Parathyroid adenoma (tissue), 2 donors: ENCODE measurements around the gene PTPRQ.

ENCODE experiments used
- H2AFZ ChIP-seq: fragments of 300-600 bp; sonication (generic); one replicate; pipeline ENCODE4 v1.7.0; 2017; ENCODE audit warnings: antibody characterized with exemption, mild to moderate bottlenecking
- H3K27ac ChIP-seq: fragments of 300-600 bp; sonication (generic); one replicate; pipeline ENCODE4 v1.7.0; 2017
- H3K27me3 ChIP-seq: fragments of 300-600 bp; sonication (generic); one replicate; pipeline ENCODE4 v1.7.0; 2017; ENCODE audit warnings: low read length; ENCODE audit not compliant: control insufficient read depth, insufficient read depth
- H3K36me3 ChIP-seq: fragments of 300-600 bp; sonication (generic); one replicate; pipeline ENCODE4 v1.7.0; 2017; ENCODE audit warnings: low read length; ENCODE audit not compliant: control insufficient read depth, insufficient read depth
- H3K4me1 ChIP-seq: fragments of 300-600 bp; sonication (generic); one replicate; pipeline ENCODE4 v1.7.0; 2017; ENCODE audit warnings: control low read depth
- H3K4me2 ChIP-seq: fragments of 300-600 bp; sonication (generic); one replicate; pipeline ENCODE4 v1.7.0; 2017; ENCODE audit warnings: low read length
- H3K4me3 ChIP-seq: fragments of 300-600 bp; sonication (generic); one replicate; pipeline ENCODE4 v1.7.0; 2017; ENCODE audit warnings: low read depth, low read length
- H3K79me2 ChIP-seq: fragments of 300-600 bp; sonication (generic); one replicate; pipeline ENCODE4 v1.7.0; 2017; ENCODE audit warnings: control low read depth
- H3K9ac ChIP-seq: fragments of 300-600 bp; sonication (generic); one replicate; pipeline ENCODE4 v1.7.0; 2017; ENCODE audit warnings: mild to moderate bottlenecking
- H3K9me3 ChIP-seq: fragments of 300-600 bp; sonication (generic); one replicate; pipeline ENCODE4 v1.7.0; 2017; ENCODE audit warnings: low read length; ENCODE audit not compliant: control insufficient read depth
- TF ChIP-seq, protein P1 (sequence below): fragments of 300-600 bp; sonication (generic); IDR thresholded peaks from one replicate; pipeline ENCODE4 v1.7.0; 2017; ENCODE audit warnings: antibody characterized with exemption, mild to moderate bottlenecking
- donor health status: primary hyperparathyroidism.

The PTPRQ gene

DNA sequence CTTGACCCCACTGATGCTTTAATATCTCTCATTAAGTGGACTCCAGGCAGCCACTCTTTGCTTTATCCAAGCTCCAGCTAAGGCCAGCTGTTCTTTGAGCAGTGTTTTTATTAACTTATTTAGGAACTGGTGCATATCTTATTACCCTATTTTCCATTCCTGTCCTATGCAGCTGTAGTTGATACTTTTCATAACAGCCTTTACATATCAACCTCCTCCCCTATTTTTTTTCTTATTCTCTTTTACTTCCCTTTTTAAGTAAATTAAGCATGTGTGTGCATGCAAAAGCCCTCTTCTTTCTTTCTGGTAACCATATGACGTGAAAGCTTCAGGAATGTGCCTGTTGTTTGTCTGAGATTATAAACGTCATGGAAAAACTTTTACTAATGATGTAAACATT is 121.2 kb downstream of the PTPRQ start:
- no peak overlapping the region for H2AFZ ChIP-seq
- no peaks in the 10 kb centered on the region for H3K4me1 ChIP-seq
- no peaks in the 10 kb centered on the region for H3K36me3 ChIP-seq
- TF ChIP-seq, protein P1, sequence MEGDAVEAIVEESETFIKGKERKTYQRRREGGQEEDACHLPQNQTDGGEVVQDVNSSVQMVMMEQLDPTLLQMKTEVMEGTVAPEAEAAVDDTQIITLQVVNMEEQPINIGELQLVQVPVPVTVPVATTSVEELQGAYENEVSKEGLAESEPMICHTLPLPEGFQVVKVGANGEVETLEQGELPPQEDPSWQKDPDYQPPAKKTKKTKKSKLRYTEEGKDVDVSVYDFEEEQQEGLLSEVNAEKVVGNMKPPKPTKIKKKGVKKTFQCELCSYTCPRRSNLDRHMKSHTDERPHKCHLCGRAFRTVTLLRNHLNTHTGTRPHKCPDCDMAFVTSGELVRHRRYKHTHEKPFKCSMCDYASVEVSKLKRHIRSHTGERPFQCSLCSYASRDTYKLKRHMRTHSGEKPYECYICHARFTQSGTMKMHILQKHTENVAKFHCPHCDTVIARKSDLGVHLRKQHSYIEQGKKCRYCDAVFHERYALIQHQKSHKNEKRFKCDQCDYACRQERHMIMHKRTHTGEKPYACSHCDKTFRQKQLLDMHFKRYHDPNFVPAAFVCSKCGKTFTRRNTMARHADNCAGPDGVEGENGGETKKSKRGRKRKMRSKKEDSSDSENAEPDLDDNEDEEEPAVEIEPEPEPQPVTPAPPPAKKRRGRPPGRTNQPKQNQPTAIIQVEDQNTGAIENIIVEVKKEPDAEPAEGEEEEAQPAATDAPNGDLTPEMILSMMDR, result no peak
- no peak overlapping the region for H3K27ac ChIP-seq
- H3K79me2 ChIP-seq, result no peaks in the 10 kb centered on the region
- H3K9ac ChIP-seq, result no peak overlapping the region
- H3K4me3 ChIP-seq, result no peak overlapping the region
- no peak overlapping the region for H3K4me2 ChIP-seq
- no peaks in the 10 kb centered on the region for H3K27me3 ChIP-seq
- H3K9me3 ChIP-seq, result no peaks in the 10 kb centered on the region

DNA sequence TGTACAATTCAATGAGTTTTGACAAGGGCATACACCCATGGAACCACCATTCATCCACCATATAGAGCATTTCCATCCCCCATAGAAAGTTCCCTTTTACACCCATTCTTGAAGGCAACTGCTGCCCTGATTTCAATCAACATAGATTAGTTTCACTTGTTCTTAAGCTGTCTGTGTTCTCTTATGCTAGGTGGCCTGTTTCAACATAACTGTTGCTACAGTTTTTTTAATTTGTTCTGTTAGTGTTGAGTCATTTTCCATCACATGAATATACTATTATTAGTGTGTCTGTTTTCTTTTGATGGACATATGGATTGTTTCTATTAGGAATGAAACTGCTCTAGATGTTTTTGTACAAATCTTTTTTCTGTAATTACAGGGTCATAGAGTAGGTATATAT is 123.4 kb downstream of the PTPRQ start:
- H3K4me3 ChIP-seq, result no peak overlapping the region
- TF ChIP-seq, protein P1, result no peak

DNA sequence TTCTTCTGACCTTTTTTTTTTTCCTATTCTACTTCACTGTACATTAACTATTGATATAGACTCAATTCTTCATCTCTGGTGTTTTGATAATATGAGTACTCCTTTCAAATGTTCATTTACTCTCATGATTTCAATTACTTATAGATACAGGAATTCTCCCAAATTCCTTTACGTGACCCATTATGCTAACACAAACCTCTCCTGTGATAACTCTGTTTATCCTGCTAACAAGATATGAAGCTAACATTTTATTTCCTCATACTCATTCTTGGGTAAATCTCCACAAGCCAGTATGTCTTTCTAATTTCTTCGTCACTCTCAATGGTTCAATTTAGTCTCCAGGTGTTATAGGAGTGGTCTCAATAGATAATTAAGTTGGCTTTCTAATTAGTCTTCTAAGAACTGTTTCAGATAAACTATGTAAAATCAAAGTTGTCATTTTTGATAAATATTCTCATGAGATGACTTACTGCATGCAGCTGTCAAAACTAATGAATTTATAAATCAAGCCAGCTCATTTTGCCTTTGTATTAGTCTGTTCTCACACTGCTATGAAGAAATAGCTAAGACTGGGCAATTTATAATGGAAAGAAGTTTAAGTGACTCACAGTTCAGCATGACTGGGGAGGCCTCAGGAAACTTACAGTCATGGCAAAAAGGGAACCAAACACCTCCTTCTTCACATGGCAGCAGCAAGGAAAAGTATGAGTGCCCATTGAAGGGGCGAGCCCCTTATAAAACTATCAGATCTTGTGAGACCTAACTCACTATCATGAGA is 132.8 kb downstream of the PTPRQ start:
- H3K4me2 ChIP-seq, result no peak overlapping the region
- H3K27me3 ChIP-seq, result no peaks in the 10 kb centered on the region
- TF ChIP-seq, protein P1, result no peak
- no peak overlapping the region for H3K9ac ChIP-seq
- no peaks in the 10 kb centered on the region for H3K4me1 ChIP-seq
- H3K36me3 ChIP-seq, result no peaks in the 10 kb centered on the region
- H3K79me2 ChIP-seq, result no peaks in the 10 kb centered on the region
- no peak overlapping the region for H3K27ac ChIP-seq
- H3K9me3 ChIP-seq, result no peaks in the 10 kb centered on the region
- no peak overlapping the region for H3K4me3 ChIP-seq
- no peak overlapping the region for H2AFZ ChIP-seq

More for the DNA sequence above, 123.4 kb downstream of the PTPRQ start:
- Histone ChIP-seq H3K9me3 (no peaks in the 10 kb centered on the region), H3K27me3 (no peaks in the 10 kb centered on the region), H3K9ac (no peak overlapping the region), H3K79me2 (no peaks in the 10 kb centered on the region), H3K4me1 (no peaks in the 10 kb centered on the region), H3K4me2 (no peak overlapping the region), H2AFZ (no peak overlapping the region), H3K27ac (no peak overlapping the region), H3K36me3 (no peaks in the 10 kb centered on the region)

DNA sequence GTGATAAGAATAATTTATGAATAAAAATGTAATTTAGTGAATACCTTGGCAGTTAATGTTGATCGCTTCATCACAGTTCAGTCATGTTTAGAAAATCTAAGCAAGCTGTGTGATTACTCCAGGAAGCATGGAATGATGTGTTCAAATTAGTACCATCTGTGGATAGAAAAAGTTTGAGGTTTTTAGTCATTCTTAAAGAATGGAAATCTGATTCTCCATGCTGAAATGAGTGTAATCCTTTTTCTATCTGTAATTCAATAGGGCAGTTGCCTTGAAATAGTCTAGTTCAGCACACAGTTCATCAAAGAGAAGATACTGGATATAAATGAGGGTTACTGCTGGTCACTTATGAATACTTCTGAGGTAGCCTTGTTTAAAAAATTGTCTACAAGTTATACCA is 136.2 kb downstream of the PTPRQ start:
- no peak overlapping the region for H2AFZ ChIP-seq
- TF ChIP-seq, protein P1, result no peak
- H3K9me3 ChIP-seq, result no peaks in the 10 kb centered on the region
- no peaks in the 10 kb centered on the region for H3K4me1 ChIP-seq
- no peak overlapping the region for H3K9ac ChIP-seq
- no peaks in the 10 kb centered on the region for H3K36me3 ChIP-seq
- no peaks in the 10 kb centered on the region for H3K79me2 ChIP-seq
- H3K27ac ChIP-seq, result no peak overlapping the region
- H3K4me3 ChIP-seq, result no peak overlapping the region
- no peak overlapping the region for H3K4me2 ChIP-seq
- no peaks in the 10 kb centered on the region for H3K27me3 ChIP-seq

DNA sequence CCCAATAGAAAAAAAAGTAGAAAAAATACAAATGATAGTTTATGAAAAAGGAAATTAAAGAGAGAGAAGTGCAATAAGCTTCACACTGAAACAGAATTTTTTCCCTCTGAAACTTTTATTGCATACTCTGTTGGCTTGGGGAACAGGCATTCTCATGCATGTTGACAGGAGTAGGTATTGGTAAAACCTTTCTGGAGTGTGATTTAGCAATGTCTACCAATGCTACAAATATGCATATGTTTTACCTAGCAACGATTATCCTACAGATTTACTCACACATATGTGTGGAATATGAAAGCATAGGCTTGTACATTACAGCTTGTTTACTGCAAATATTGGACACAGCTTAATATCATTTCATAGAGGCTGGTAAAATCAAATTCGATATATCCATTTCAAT is 137.7 kb downstream of the PTPRQ start:
- Histone ChIP-seq H3K9ac (no peak overlapping the region), H3K27ac (no peak overlapping the region), H3K79me2 (no peaks in the 10 kb centered on the region), H3K4me3 (no peak overlapping the region), H3K36me3 (no peaks in the 10 kb centered on the region), H3K27me3 (no peaks in the 10 kb centered on the region), H3K4me1 (no peaks in the 10 kb centered on the region), H2AFZ (no peak overlapping the region), H3K9me3 (no peaks in the 10 kb centered on the region), H3K4me2 (no peak overlapping the region)
- TF ChIP-seq, protein P1, result no peak
